ENCODE results near the gene DENND6A. TPM values are rescaled to one million over a fixed set of nuclear protein-coding genes. Genes with fewer than 3 reads are reported as not detected.

DENND6A gene
- total and polyA plus RNA-seq, 2 of the 8 experiments (the other 6 are each of a cell fraction or from before 2014, with no cell fraction given), result 7.8 to 14.8 TPM

GRCh38 chr3:57700737-57701136 lies 7.9 kb upstream of the DENND6A start:
- Histone ChIP-seq H3K14ac (ENCODE audit: insufficient read length) (no peak overlapping the region), H3K27me3 (replicated peaks in 1 of 4; ENCODE audit: control insufficient read depth in 3 of 4, extremely low read depth in 1 of 4, insufficient read depth in 3 of 4, low read length in 3 of 4) (no peaks in the 10 kb centered on the region), H2BK15ac (ENCODE audit: low read length) (no peak overlapping the region), H2AK5ac (ENCODE audit: low read depth, low read length) (no peak overlapping the region), H3K18ac (ENCODE audit: extremely low read depth, low read length) (no peak overlapping the region), H2BK20ac (ENCODE audit: low read length) (no peak overlapping the region), H3K36me3 (ENCODE audit: control insufficient read depth in 2 of 4, insufficient read depth in 4 of 4, low read length in 3 of 4) (no peaks in the 10 kb centered on the region), H2AFZ (ENCODE audit: low read length) (no peak overlapping the region), H2BK120ac (replicated peaks; ENCODE audit: low read depth, low read length) (no peak overlapping the region), H2BK12ac (ENCODE audit: low read depth, low read length) (no peak overlapping the region), H3K4ac (replicated peaks; ENCODE audit: insufficient read length, low read depth, low read length) (no peak overlapping the region), H3K9me3 (ENCODE audit: insufficient read depth in 2 of 2, low read depth in 1 of 2, low read length in 1 of 2) (no peaks in the 10 kb centered on the region), H3K9ac (replicated peaks in 1 of 4; ENCODE audit: extremely low read depth in 1 of 4, low read depth in 3 of 4, low read length in 3 of 4) (no peak overlapping the region), H3K4me2 (ENCODE audit: insufficient read depth in 1 of 2, low read depth in 2 of 2, low read length in 2 of 2) (no peak overlapping the region), H4K91ac (replicated peaks; ENCODE audit: insufficient read length, low read length) (no peak overlapping the region), H3K23ac (ENCODE audit: insufficient read length) (no peak overlapping the region), H2BK5ac (ENCODE audit: low read depth, low read length) (no peak overlapping the region), H3K4me3 (ENCODE audit: extremely low read depth in 1 of 4, insufficient read depth in 2 of 4, low read depth in 3 of 4, low read length in 4 of 4) (no peak overlapping the region), H3K56ac (replicated peaks; ENCODE audit: insufficient read length, low read depth, low read length) (no peak overlapping the region), H3K4me1 (replicated peaks in 1 of 4; ENCODE audit: control insufficient read depth in 3 of 4, insufficient read depth in 4 of 4, low read length in 3 of 4) (no peaks in the 10 kb centered on the region), H3K23me2 (ENCODE audit: low read depth, low read length) (no peaks in the 10 kb centered on the region), H4K8ac (ENCODE audit: extremely low read depth, insufficient read depth, low read length) (no peak overlapping the region), H3K79me2 (ENCODE audit: control insufficient read depth in 1 of 2, insufficient read depth in 2 of 2, low read length in 2 of 2) (no peaks in the 10 kb centered on the region), H4K5ac (ENCODE audit: insufficient read length, low read depth, low read length) (no peak overlapping the region), H3K27ac (ENCODE audit: low read depth, low read length) (no peak overlapping the region), H3K79me1 (ENCODE audit: low read depth, low read length) (no peaks in the 10 kb centered on the region), H4K20me1 (replicated peaks in 1 of 2; ENCODE audit: control insufficient read depth in 1 of 2, insufficient read depth in 2 of 2, low read length in 2 of 2) (no peaks in the 10 kb centered on the region)
- ChIA-PET CTCF (ENCODE audit: partially characterized antibody) (no interaction called here), POLR2A (ENCODE audit: partially characterized antibody) (no interaction called here)
- no peak for FAIRE-seq
- DNase-seq (ENCODE audit: low read depth in 1 of 2, low spot score in 2 of 2), result no peak
- TF ChIP-seq MAFK (IDR thresholded peaks at IDR 0.05; ENCODE audit: low read depth, low read length), result no peak
- no peak for TF ChIP-seq BRCA1 (IDR thresholded peaks at IDR 0.05; ENCODE audit: low read depth, low read length)
- TF ChIP-seq EP300 (IDR thresholded peaks at IDR 0.05; ENCODE audit: borderline replicate concordance in 1 of 2, low read depth in 2 of 2, low read length in 2 of 2), result no peak
- TF ChIP-seq RFX5 (IDR thresholded peaks at IDR 0.05; ENCODE audit: borderline replicate concordance, low read depth, low read length), result no peak
- no peak for TF ChIP-seq BCL11A (IDR thresholded peaks at IDR 0.05; ENCODE audit: low read depth in 2 of 2, low read length in 2 of 2)
- TF ChIP-seq SRF (IDR thresholded peaks at IDR 0.05; ENCODE audit: low read depth, low read length), result no peak
- TF ChIP-seq PHF8 (conservative IDR thresholded peaks at IDR 0.05; ENCODE audit: low read depth, low read length), result no peak
- no peak for TF ChIP-seq CBX8 (IDR thresholded peaks at IDR 0.05; ENCODE audit: borderline replicate concordance, low read depth, low read length)
- WGBS, 2 experiments (ENCODE audit: extremely low coverage in 1 of 2, insufficient coverage in 1 of 2, insufficient read length in 1 of 2, insufficient replicate concordance in 2 of 2, low coverage in 1 of 2, low lambda C conversion rate in 2 of 2, missing lambda C conversion rate in 1 of 2), result 82% methylated on average over 9 of the region's 9 CpGs; no CpG with 5 or more reads in 1 of the 2 experiments
